Amygdala (tissue), 56 donors: ENCODE measurements around the gene E2F2.

Source experiments
- DNase-seq, 56 donors: peaks; one replicate each; lab custom pipeline; 2025; lab: John Stamatoyannopoulos, UW

Gene E2F2

DNA sequence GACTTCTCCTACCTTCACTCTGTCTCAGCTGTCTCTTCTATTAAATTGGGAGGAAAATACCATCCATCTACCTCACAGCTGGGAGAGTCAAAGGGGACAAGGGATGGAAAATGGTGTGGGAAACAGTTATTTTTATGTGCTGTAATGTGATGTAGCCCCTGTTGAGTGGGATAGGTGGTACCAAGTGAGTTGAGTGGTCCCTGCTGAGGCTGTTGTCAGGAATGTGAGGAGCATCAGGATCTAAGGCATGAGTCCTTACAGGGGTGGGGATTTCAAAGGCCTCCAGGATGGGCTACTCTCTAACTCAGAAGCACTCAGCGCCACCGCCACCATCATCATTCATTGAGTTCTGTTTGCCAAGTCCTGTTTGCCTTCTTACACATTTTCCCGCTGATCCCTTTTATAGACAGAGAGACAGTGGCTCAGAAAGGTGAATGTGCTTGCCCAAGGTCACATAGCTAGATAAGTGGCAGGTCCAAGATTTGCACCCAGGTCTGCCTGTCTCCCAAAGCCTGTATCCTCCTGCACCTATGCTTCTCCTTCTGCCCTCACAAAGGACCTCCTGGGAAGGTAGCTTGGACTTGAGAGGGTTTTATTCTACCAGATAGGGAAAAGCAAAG lies 32.8 kb upstream of the E2F2 start:
- DNase-seq = no peak

DNA sequence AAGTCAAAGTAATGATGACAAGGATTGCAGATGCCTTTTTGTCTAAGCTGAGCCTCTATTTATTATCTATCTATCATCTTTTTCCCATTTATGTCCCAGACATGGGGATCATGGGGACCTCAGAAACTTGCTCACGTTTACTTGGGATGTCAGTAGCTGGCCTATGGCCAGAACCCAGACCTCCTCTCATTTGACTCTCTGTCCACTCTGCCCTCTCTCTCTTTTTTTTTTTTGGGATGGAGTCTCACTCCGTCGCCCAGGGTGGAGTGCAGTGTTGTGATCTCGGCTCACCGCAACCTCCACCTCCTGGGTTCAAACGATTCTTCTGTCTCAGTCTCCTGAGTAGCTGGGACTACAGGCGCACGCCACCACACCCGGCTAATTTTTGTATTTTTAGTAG lies 32.0 kb upstream of the E2F2 start:
- DNase-seq = peak in 1 of 56 donors; percentile 11

DNA sequence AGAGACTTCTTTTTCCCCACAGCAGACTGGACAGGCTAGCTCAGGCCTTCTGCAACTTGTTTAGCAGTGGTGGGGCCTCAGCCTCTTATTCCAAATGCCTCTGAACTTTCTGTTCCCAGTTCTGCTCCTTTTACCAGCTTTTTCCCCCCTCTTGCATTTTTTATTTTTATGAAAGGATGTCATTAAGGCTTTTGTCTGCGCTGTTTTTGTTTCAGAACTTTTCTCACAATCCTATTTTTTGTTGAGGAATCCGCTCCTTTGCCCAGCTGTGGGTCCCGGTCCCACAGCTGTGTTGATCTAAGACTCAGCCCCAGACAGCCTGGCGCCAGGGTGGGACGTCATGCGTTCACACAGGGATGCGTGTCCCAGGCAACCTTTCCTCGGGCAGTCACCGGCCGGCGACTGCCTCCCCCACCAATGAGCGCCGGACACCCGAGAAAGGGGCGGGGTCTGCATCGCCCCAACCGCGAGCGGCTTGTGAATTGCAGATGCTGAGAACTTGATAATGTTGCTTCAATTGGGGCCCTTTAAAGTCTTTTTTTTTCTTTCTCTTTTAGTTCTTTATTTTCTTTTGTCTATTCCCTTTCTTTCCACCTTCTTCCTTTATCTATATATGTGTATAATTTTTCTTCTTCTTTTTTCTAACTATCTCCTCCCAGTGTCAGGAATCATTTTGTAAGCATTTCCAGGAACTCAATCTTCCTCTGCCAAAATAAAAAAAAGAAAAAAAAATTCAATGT lies 31.3 kb upstream of the E2F2 start:
- peak in 54 of 56 donors; percentile 27 to 95 (median 82) for DNase-seq

DNA sequence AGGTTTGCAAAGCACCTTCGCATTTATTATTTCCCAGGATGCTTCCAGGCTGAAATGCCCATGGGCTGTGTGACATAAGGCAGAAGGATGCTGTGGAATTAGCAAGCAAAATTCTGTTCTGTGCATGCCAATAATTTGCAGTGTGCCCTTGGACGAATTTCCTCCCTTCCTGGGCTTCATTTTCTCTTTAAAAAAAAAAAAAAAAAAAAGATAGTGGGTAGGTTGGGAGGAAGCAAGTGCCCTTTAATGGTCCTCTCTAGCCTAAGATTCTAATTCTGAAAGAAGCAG lies 30.7 kb upstream of the E2F2 start:
- DNase-seq = no peak

DNA sequence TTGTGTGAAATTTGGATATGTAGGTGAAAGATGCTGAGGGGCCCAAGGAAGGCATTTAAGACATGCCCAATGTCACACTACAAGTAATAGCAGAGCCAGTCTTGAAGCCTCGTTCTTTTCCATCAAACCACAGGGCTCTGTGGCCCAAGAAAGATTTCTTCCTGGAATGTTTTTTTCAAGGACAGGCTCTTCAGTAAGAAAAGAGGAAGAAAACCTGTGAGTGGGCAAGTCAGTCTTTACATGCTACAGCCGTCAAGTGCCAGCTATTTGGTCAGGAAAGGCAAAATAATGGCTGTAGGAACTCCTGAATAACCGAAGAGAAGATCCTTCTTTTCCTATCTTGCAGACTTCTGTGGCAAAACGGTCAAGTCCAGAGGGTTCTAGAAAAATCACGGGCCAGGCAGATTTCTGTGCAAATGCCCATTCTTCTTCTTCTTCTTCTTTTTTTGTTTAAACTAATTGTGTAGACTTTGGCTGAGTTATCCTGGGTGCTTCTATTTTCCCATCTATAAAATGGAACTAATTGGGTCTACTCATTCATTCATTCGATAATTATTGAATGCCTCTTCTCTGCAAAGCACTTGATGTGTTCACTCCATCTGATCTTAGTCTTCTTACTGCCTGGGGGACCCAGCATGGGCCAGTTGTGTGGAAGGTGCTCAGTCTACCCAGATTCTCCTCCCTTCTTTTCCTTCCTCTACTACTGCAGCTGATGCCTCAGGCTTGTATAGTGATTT lies 30.2 kb upstream of the E2F2 start:
- DNase-seq = no peak

DNA sequence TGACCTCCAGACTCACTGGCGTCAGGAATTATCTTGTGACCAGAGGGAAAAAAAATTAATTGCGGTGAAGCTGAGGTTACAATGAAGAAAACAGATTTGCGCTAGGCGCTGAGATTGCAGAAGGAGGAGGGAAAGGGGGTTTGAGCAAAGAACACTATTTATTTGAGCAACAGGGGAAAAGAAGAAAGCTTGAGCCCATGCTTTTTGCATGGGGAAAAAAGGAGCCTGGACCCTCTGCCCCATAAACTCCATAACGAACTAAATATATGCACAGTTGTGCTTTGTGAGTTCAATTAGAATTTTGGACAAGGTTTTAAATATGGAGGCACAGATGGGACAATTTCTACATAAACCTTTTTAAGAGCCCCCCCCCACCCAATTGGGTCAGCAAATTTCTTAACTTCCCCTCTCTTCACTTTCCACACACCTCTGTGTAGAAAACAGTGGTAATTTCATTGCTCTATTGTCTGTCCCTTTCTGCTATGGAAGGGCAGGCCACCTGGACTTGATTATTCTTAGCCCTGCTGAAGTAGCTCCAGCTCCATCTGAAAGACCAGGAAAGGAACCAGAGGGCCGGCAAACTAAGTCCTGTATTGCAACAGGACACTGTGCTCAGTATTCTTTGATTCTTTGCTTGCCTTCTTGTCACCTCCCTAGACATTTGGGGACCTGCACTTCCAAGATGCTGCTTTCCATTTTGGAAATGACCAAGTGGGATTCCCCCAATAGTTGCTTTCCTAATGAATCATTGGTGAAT lies 29.1 kb upstream of the E2F2 start:
- no peak for DNase-seq

DNA sequence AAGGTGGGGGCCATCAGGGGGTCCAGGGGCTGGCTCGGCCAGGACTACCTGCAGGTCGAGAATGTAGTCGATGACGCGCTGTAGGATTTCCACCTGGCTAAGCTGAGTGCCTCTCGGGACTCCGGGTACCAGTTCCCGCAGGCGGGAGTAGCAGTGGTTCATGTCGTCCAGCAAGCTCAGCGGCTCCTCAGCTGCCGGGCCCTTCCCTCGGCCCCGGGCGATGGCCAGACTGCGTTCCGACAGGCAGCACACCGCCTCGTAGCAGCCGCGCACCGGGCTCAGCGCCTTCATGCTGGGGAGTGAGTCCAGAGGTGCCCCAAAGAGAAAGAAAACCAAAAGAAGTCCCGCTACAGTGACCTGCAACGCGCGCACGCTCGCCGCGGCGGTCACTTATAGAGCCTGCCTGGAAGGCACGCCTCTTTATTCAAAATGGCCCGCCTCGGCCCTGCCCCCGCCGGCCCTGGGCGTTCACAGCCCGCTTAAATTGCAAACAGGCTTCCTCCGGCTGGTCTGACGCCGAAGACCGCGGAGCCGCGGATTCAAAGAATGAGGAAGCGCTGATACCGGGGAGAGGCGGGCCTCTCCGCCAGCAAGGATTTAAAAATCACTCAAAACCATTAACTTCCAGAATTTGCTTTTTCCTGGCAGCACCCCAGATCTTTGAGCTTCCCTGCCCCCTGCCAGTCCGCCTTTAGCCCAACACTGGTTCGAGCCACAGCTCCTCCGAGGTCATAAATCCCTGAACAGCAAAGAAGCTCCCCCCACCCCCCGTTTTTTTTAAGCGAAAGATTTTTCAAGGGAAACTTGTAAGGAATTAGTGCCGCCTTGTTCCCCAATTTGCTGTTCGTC lies 28.3 kb upstream of the E2F2 start, which contains the start of gene ID3:
Gene ID3 (minus strand): TSS at position 366 of the 849 bp plus-strand sequence. CDS start 75 bp downstream, at position 291.
- peak; percentile 45 to 95 (median 81) for DNase-seq

DNA sequence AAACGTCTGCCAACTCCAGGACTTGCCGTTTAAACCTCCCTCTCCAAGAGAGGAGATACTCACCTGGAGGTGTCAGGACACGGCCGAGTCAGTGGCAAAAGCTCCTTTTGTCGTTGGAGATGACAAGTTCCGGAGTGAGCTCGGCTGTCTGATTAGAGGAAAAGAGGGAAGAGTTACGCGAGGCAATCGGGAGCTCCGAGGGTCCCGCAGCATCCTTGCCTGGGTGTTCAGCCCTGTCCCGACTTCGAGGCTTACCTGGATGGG lies 27.8 kb upstream of the E2F2 start:
- DNase-seq = peak in 1 of 56 donors; percentile 50

DNA sequence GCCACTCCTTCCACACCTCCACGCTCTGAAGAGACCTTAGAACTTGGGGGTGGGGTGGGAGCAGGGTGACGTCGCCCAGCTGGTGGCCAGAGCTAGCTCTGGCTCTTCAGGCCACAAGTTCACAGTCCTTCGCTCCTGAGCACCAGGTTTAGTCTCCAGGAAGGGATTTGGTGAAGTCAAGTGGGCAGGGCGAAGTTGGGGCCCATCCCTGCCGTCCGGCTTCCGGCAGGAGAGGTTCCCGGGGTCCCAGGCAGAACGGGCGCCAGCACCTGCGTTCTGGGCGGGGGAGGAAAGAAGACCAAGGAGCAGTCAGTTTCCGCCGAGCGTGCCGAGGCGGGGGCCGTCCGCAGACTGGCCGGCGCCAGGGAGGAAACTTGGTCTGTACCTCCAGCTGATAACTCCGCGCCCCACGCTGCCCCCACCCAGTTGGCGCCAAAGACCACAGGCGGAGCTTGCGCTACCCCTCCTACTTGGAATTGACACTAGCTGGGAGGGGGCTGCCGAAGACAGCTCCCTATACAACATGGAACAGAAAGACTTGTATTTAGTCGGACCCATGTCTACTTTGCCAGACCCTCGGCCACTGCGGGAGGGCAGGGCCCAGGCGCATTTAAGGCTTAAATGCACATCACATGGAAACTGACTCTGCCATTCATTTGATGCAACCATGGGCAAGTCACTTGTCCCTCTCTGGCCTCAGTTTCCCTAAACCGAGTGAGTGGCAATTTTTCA lies 27.3 kb upstream of the E2F2 start:
- DNase-seq = peak in 1 of 56 donors; percentile 29

DNA sequence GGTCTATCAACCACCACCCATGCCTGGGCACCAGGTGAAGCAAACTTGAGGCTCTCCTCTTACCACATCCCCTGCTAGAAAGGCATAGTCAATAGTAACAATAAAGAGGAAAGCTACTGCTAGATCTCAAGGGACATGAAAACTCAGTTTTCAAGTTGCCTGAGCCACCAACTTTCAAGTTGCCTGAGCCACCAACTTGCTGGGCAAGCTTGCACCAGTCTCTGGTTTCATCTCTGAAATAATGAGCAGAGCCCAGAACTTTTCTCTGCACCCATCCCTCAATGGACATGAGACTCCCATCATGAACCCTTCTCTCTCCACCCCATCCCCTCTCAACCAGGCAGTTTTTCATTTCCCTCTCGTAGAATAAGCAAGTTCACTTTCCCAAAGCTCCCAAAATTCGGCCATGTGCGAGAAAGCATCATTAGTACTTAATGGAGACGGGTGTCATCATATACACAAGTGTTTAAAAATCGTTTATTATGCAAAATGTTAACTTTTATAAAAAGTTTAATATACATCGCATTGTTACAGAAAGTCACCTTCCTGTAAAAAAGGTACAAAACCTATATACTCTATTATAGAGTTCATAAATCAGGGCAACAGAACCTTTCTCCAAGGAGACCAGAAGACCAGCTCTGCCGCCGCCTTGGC lies 26.6 kb upstream of the E2F2 start:
- no peak for DNase-seq

DNA sequence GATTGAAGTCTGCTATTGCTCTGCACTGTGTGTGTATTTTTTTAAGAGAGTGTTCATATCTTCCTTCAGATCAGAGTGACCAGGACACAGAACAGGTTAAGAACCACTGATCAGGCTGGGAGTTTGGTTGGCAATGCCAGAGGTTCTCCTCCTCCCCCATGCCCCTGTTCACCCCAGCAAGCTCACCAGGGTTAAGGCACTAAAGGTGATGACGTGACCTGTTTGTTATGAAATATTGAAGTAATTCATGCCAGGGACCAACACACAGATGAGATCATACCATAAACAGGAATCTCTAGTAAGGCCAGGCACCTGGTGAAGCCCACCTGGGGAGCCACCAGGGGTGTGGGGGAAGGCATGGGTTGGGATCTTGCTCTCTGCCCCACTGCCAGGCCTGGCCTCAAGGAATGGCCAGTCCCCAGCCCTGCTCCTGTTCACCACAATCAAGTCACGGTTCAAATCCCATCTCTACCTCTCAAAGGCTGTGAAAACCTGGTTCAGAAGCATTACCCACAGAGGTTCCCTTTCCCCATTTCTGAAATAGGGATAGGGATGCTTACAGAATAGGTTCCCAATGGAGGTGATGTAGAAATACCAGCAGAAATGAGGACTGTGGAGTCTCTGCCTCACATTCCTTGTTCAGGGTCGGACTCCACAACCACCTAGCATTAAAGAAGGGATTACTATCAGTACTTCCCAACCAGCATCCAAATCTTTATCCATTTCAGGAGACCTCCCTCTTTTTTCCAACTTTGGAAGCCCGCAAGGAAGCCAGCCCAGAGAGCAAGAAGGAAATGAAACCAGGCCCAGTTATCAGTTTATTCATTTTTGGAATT lies 25.8 kb upstream of the E2F2 start:
- DNase-seq = no peak

DNA sequence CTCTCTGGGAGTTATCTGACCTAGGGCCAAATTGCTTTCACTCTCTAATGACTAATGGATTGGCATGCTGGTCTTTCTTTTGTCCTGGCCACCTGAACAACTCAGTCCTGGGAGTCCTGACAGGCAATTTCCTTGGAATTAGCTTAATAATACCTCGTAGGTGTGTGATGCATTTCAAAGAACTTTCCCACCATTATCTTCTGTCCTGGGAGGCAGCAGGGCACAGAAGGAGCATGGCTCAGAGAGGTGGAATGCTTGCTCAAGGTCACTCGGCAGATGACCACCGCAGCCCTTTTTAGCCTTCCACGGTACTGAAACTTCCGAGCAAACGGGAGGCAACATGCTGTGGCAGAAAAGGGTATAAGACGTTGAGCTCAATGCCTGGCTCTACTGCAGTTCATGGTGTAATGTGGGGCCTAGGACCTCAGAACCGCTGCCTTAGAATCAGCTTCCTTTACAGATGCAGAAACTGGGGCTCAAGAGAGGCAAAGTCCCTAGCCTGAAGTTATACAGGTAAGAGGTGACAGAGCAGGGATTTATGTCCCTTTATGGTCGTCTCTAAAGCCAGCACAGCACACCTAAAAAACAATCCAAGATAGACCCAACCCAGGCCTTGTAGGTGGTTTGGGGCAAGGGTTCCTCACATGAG lies 25.1 kb upstream of the E2F2 start:
- DNase-seq = no peak

DNA sequence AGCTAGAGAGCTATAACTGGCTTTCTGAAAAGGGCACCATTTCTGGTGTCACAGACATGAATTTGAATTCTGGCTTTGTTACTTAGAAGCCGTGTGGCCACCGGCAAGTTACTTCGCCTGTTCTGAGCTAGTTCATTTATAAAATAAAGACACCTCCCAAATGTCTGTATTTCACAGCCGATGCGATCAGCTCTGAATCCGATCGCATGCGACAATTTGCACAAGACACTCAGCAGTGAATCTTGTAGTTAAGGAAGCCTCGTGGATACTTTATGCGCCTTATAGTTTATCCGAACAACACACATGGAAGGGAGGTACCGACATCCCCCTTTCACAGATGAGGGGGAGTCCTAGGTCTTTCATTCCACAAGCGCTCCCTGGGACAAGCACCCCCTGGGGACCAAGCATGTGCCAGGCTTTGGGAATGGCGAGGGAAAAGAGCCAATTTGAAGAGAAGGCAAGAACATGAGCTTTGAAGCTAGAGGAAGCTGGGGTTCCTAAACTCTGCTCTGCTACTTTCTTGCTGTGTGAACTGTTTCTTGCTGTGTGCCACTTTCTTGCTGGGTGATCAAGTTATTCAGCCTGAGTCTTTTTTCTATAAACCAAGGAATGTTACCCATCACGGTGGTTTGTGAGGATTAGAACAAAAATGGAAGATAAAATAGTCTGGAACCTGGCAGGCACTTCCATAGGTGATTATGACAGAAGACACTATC lies 24.4 kb upstream of the E2F2 start:
- peak in 7 of 56 donors; percentile 8 to 52 (median 50) for DNase-seq

DNA sequence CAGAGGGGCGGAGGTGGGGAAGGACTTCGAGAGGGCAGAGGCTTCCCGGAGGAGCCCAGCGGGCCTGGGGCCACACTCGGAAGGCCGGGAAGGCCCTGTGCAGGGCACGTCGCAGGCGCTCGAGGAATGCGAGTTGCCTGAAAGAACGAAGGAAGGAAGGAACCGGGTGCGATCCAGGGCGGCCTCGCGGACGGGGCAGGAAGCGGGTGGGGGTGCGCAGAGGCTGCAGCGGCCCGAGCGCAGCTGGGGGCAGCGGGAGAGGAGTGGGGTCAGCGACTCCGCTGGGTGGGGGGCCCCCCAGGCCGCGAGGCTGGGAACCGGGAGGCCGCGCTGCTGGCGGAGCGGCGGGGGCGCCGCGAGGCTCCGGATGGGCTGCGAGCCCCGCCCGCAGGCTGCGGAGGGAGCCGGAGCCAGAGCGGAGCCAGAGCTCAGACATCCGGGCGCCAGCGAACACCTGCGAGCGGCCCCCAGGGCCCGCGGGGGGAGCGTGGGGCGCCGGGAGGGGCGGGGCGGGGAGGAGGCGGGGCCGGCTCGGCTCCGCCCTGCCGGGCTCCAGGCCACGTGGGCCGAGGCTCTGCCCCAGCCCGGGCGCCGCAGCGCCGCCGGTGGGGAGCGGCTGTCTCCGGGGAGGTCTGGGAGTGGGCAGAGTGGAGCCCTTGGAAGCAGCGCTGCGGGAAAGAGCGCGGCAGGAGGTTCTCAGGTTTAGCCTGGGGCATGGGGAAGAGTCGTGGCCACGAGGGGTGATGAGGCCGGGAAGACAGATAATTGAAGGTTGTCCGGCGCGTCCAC lies 23.6 kb upstream of the E2F2 start:
- peak in 54 of 56 donors; percentile 21 to 86 (median 70) for DNase-seq

DNA sequence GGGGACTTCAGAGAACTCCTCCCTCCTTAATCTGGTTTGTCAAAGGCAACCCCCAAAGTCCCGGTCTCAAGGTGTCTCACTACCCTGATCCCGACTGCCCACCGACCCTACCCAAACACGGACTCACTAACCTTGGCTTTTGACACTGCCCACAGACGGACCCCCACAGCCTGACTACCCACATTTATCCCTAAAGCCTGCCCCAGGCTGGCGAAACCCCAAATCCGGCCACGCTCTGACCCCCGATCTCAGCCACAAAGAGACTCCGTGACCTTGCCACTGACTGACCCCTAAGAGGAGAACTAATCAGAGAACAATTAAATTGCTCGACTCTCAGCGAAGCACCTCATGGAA lies 23.1 kb upstream of the E2F2 start:
- no peak for DNase-seq
